Liver (tissue), 9 donors: Measurements from ENCODE around the gene ASGR2. TPM values are rescaled to one million over a fixed set of nuclear protein-coding genes. Genes with fewer than 3 reads are reported as not detected.

ENCODE experiments used
- DNase-seq: peaks from one replicate; pipeline ENCODE4 v3.0.0-alpha.2; 2017; ENCODE audit warnings: low spot score
- H3K27ac ChIP-seq, 2 donors: one replicate each; pipeline ENCODE4 v1.7.0; 2013; ENCODE audit warnings: inconsistent platforms in 2 of 2, low read length in 2 of 2, control low read depth in 1 of 2, low read depth in 1 of 2, mild to moderate bottlenecking in 1 of 2
- H3K27me3 ChIP-seq, 4 donors: one replicate each; pipeline versions ENCODE4 v1.6.1 to v1.7.0; 2013; ENCODE audit warnings: low read length in 3 of 4, inconsistent platforms in 1 of 4, mild to moderate bottlenecking in 1 of 4, moderate library complexity in 1 of 4; ENCODE audit not compliant: control insufficient read depth in 4 of 4, insufficient read depth in 4 of 4
- H3K36me3 ChIP-seq, 4 donors: one replicate each; pipeline versions ENCODE4 v1.6.1 to v1.7.0; 2013; ENCODE audit warnings: low read length in 3 of 4, mild to moderate bottlenecking in 3 of 4, low read depth in 1 of 4, moderate library complexity in 1 of 4; ENCODE audit not compliant: control insufficient read depth in 4 of 4, insufficient read depth in 3 of 4
- H3K4me1 ChIP-seq, 4 donors: one replicate each; pipeline versions ENCODE4 v1.6.1 to v1.7.0; 2013; ENCODE audit warnings: low read length in 3 of 4, mild to moderate bottlenecking in 3 of 4, moderate library complexity in 1 of 4; ENCODE audit not compliant: control insufficient read depth in 4 of 4, insufficient read depth in 4 of 4
- H3K4me3 ChIP-seq, 3 donors: one replicate each; pipeline versions ENCODE4 v1.6.1 to v1.7.0; 2013; ENCODE audit warnings: low read length in 3 of 3, control low read depth in 1 of 3, low read depth in 1 of 3, mild to moderate bottlenecking in 1 of 3
- H3K9ac ChIP-seq, 2 donors: one replicate each; pipeline ENCODE4 v1.7.0; 2013; ENCODE audit warnings: low read length in 2 of 2, mild to moderate bottlenecking in 2 of 2, moderate library complexity in 2 of 2, control low read depth in 1 of 2, low read depth in 1 of 2
- H3K9me3 ChIP-seq, 4 donors: one replicate each; pipeline versions ENCODE4 v1.6.1 to v1.7.0; 2013; ENCODE audit warnings: low read length in 3 of 4; ENCODE audit not compliant: control insufficient read depth in 4 of 4
- ATF3 ChIP-seq: IDR thresholded peaks from 2 replicates; pipeline ENCODE4 v1.6.1; 2016; ENCODE audit warnings: antibody characterized with exemption
- CTCF ChIP-seq: fragments of 150-350 bp; IDR thresholded peaks from 2 replicates; pipeline ENCODE4 v1.5.1; 2017; ENCODE audit warnings: improper control_type of control experiment, low read depth, low read length; ENCODE audit not compliant: missing input control
- EGR1 ChIP-seq, 2 donors: IDR thresholded peaks; 2 replicates each; pipeline ENCODE4 v1.6.1; 2016 to 2018; ENCODE audit warnings: antibody characterized with exemption in 2 of 2, low read depth in 2 of 2
- FOXA1 ChIP-seq: IDR thresholded peaks from 2 replicates; pipeline ENCODE4 v1.6.1; 2016; ENCODE audit warnings: antibody characterized with exemption
- FOXA2 ChIP-seq: IDR thresholded peaks from 2 replicates; pipeline ENCODE4 v1.6.1; 2016; ENCODE audit warnings: antibody characterized with exemption
- GABPA ChIP-seq, 2 donors: IDR thresholded peaks in 1 of 2; conservative IDR thresholded peaks in 1 of 2; 2 replicates each; pipeline ENCODE4 v1.6.1; 2016; ENCODE audit warnings: antibody characterized with exemption in 2 of 2, mild to moderate bottlenecking in 1 of 2, moderate library complexity in 1 of 2
- HNF4A ChIP-seq, 2 donors: conservative IDR thresholded peaks; 2 replicates each; pipeline ENCODE4 v1.6.1; 2016; ENCODE audit warnings: antibody characterized with exemption in 2 of 2, mild to moderate bottlenecking in 2 of 2
- HNF4G ChIP-seq: IDR thresholded peaks from 2 replicates; pipeline ENCODE4 v1.6.1; 2016; ENCODE audit warnings: antibody characterized with exemption
- JUND ChIP-seq, 2 donors: IDR thresholded peaks; 2 replicates each; pipeline ENCODE4 v1.6.1; 2016; ENCODE audit warnings: antibody characterized with exemption in 2 of 2
- MAX ChIP-seq: IDR thresholded peaks from 2 replicates; pipeline ENCODE4 v1.6.1; 2016; ENCODE audit warnings: antibody characterized with exemption
- NR2F2 ChIP-seq: IDR thresholded peaks from 2 replicates; pipeline ENCODE4 v1.6.1; 2016; ENCODE audit warnings: antibody characterized with exemption
- RAD21 ChIP-seq, 2 donors: IDR thresholded peaks; 2 replicates each; pipeline ENCODE4 v1.6.1; 2016; ENCODE audit warnings: antibody characterized with exemption in 2 of 2, mild to moderate bottlenecking in 2 of 2
- REST ChIP-seq: IDR thresholded peaks from 2 replicates; pipeline ENCODE4 v1.6.1; 2016; ENCODE audit warnings: antibody characterized with exemption, mild to moderate bottlenecking
- RXRA ChIP-seq, 2 donors: IDR thresholded peaks; 2 replicates each; pipeline ENCODE4 v1.6.1; 2017 to 2018; ENCODE audit warnings: antibody characterized with exemption in 2 of 2, mild to moderate bottlenecking in 1 of 2
- SP1 ChIP-seq: IDR thresholded peaks from 2 replicates; pipeline ENCODE4 v1.6.1; 2018; ENCODE audit warnings: antibody characterized with exemption, mild to moderate bottlenecking
- TAF1 ChIP-seq: conservative IDR thresholded peaks from 2 replicates; pipeline ENCODE4 v1.6.1; 2016; ENCODE audit warnings: antibody characterized with exemption, mild to moderate bottlenecking
- YY1 ChIP-seq: IDR thresholded peaks from 2 replicates; pipeline ENCODE4 v1.6.1; 2016; ENCODE audit warnings: antibody characterized with exemption, mild to moderate bottlenecking
- ZBTB33 ChIP-seq: IDR thresholded peaks from 2 replicates; pipeline ENCODE4 v1.6.1; 2016; ENCODE audit warnings: antibody characterized with exemption
- WGBS: extraction: QIAGEN DNeasy Blood & Tissue Kit; methylation state at CpG from one replicate; pipeline ENCODE4 v1.1.7; 2013; 5-methylcytosine and 5-hydroxymethylcytosine counted together
- polyA plus RNA-seq, 2 donors: library from polyadenylated mRNA; stranded (reverse) in 1 of 2; unstranded in 1 of 2; fragments of 200-250 nt in 1 of 2; fragments of >200 nt in 1 of 2; fragmentation: Nextera tagmentation in 1 of 2; extraction: Ambion mirVana in 1 of 2; gene quantifications; one replicate each; pipeline versions ENCODE4 v1.2.1 to v1.2.3, GENCODE V29; 2013 to 2015
- total RNA-seq, 2 donors: library from RNA; depleted of rRNA; stranded (reverse); fragments of >200 nt; gene quantifications; one replicate each; pipeline ENCODE4 v1.2.3, GENCODE V29; 2014
- donor health status: healthy.
- donor health status: healthy.
- donor health status: healthy.
- donor health status: healthy.
- donor health status: healthy.

ASGR2 gene
- total and polyA plus RNA-seq, 4 donors = 188 to 657 (median 493) TPM

- H3K9me3 ChIP-seq = no peaks in the 10 kb centered on the region
- DNase-seq = no peak
- TF ChIP-seq ATF3 (no peak), CTCF (no peak)
- no peak overlapping the region for H3K27ac ChIP-seq
- WGBS = 54% methylated on average over 5 of the region's 5 CpGs
- H3K4me3 ChIP-seq = no peak overlapping the region
- H3K4me1 ChIP-seq = peaks cover 1 to 6% (median 3%) of the 10 kb centered on the region in 4 donors
- no peaks in the 10 kb centered on the region for H3K27me3 ChIP-seq
- H3K36me3 ChIP-seq = peaks cover 7 to 30% (median 18%) of the 10 kb centered on the region in 4 donors
- no peak overlapping the region for H3K9ac ChIP-seq
Observed at GRCh38 chr17:7097940-7098339, 16.7 kb downstream of the ASGR2 start.

- no peak for DNase-seq
- Histone ChIP-seq H3K9me3 (no peaks in the 10 kb centered on the region), H3K4me3 (no peak overlapping the region), H3K27ac (no peak overlapping the region), H3K27me3 (no peaks in the 10 kb centered on the region), H3K4me1 (peaks cover 1 to 6% (median 3%) of the 10 kb centered on the region in 4 donors), H3K9ac (no peak overlapping the region), H3K36me3 (peaks cover 0 to 12% (median 2%) of the 10 kb centered on the region in 4 donors)
- no peak for TF ChIP-seq FOXA2
- no peak for TF ChIP-seq CTCF
- no peak for TF ChIP-seq SP1
- TF ChIP-seq EGR1 (IDR thresholded peaks at IDR 0.05; ENCODE audit: low read depth in 2 of 2) = no peak
- TF ChIP-seq ZBTB33 = no peak
- no peak for TF ChIP-seq GABPA (IDR thresholded peaks at IDR 0.05 in 1 of 2, conservative IDR thresholded peaks at IDR 0.05 in 1 of 2)
- no peak for TF ChIP-seq MAX
- no peak for TF ChIP-seq HNF4G
- no peak for TF ChIP-seq YY1
- TF ChIP-seq REST = no peak
- TF ChIP-seq HNF4A (conservative IDR thresholded peaks at IDR 0.05) = no peak
- no peak for TF ChIP-seq JUND (IDR thresholded peaks at IDR 0.05)
- TF ChIP-seq RXRA (IDR thresholded peaks at IDR 0.05) = no peak
- no peak for TF ChIP-seq TAF1
- TF ChIP-seq FOXA1 = no peak
- TF ChIP-seq RAD21 (IDR thresholded peaks at IDR 0.05) = no peak
- no peak for TF ChIP-seq NR2F2
- no peak for TF ChIP-seq ATF3
- 91% methylated on average over 1 of the region's 1 CpG for WGBS
Observed at GRCh38 chr17:7095625-7096024, 19.0 kb downstream of the ASGR2 start.
